ENCODE results near the gene CAMK2D. TPM values are rescaled to one million over a fixed set of nuclear protein-coding genes. Genes with fewer than 3 reads are reported as not detected.

CAMK2D gene
- total RNA-seq, 4 donors from 2014 or later: 57.3 to 78.4 (median 61.8) TPM

GRCh38 chr4:113744667-113745240, 16.8 kb downstream of the CAMK2D start:
- Histone ChIP-seq H3K4me3 (replicated peaks in 1 of 3) (no peak overlapping the region), H3K27me3 (no peaks in the 10 kb centered on the region), H3K36me3 (no peaks in the 10 kb centered on the region), H3K9me3 (no peaks in the 10 kb centered on the region), H3K4me1 (no peaks in the 10 kb centered on the region), H3K27ac (no peak overlapping the region)
- no peak for DNase-seq
- intact Hi-C loops (cut with DNase I): no loop called here
- TF ChIP-seq POLR2A (IDR thresholded peaks at IDR 0.05) (no peak), CTCF (IDR thresholded peaks at IDR 0.05) (no peak)
- 97 to 99% methylated on average over 4 of the region's 4 CpGs for WGBS, 2 donors

GRCh38 chr4:113743690-113744089, 17.8 kb downstream of the CAMK2D start:
- Histone ChIP-seq H3K4me1 (peaks cover 0 to 8% of the 10 kb centered on the region in 2 donors), H3K9me3 (no peaks in the 10 kb centered on the region), H3K4me3 (replicated peaks in 1 of 3) (no peak overlapping the region), H3K27ac (no peak overlapping the region), H3K36me3 (no peaks in the 10 kb centered on the region), H3K27me3 (no peaks in the 10 kb centered on the region)
- 96 to 97% methylated on average over 6 of the region's 6 CpGs for WGBS, 2 donors
- no peak for DNase-seq
- TF ChIP-seq POLR2A (IDR thresholded peaks at IDR 0.05) (no peak), CTCF (IDR thresholded peaks at IDR 0.05) (no peak)
- intact Hi-C loops (cut with DNase I): no loop called here

GRCh38 chr4:113742643-113743042, 18.9 kb downstream of the CAMK2D start:
- H3K36me3 ChIP-seq: no peaks in the 10 kb centered on the region
- no peak for TF ChIP-seq POLR2A (IDR thresholded peaks at IDR 0.05)
- TF ChIP-seq CTCF (IDR thresholded peaks at IDR 0.05): no peak
- H3K9me3 ChIP-seq: no peaks in the 10 kb centered on the region
- no peak for DNase-seq
- intact Hi-C loops (cut with DNase I): no loop called here
- WGBS, 2 donors: 86 to 94% methylated on average over 2 of the region's 2 CpGs
- peaks cover 6 to 8% of the 10 kb centered on the region in 2 donors for H3K4me1 ChIP-seq
- no peak overlapping the region for H3K27ac ChIP-seq
- no peaks in the 10 kb centered on the region for H3K27me3 ChIP-seq
- no peak overlapping the region for H3K4me3 ChIP-seq (replicated peaks in 1 of 3)

- intact Hi-C loops (cut with DNase I): no loop called here
- no peaks in the 10 kb centered on the region for H3K27me3 ChIP-seq
- no peak for DNase-seq
- no peaks in the 10 kb centered on the region for H3K9me3 ChIP-seq
- TF ChIP-seq POLR2A (IDR thresholded peaks at IDR 0.05) (no peak), CTCF (IDR thresholded peaks at IDR 0.05) (no peak)
- peaks cover 7 to 8% of the 10 kb centered on the region in 2 donors for H3K4me1 ChIP-seq
- no peak overlapping the region for H3K4me3 ChIP-seq (replicated peaks in 1 of 3)
- no peaks in the 10 kb centered on the region for H3K36me3 ChIP-seq
- H3K27ac ChIP-seq: no peak overlapping the region
Observed at GRCh38 chr4:113741956-113742355, 19.6 kb downstream of the CAMK2D start.

GRCh38 chr4:113740857-113741379, 20.6 kb downstream of the CAMK2D start:
- no peak overlapping the region for H3K4me3 ChIP-seq (replicated peaks in 1 of 3)
- peaks cover 7 to 8% of the 10 kb centered on the region in 2 donors for H3K4me1 ChIP-seq
- WGBS, 2 donors: 91 to 94% methylated on average over 2 of the region's 2 CpGs
- no peaks in the 10 kb centered on the region for H3K27me3 ChIP-seq
- no peak overlapping the region for H3K27ac ChIP-seq
- no peaks in the 10 kb centered on the region for H3K9me3 ChIP-seq
- H3K36me3 ChIP-seq: no peaks in the 10 kb centered on the region
- TF ChIP-seq POLR2A (IDR thresholded peaks at IDR 0.05): no peak
- no peak for TF ChIP-seq CTCF (IDR thresholded peaks at IDR 0.05)
- no peak for DNase-seq
- intact Hi-C loops (cut with DNase I): no loop called here

Measured in thyroid gland (tissue), 4 donors.